SK-N-SH (cell line): ENCODE measurements around the gene PPAT. TPM values are rescaled to one million over a fixed set of nuclear protein-coding genes. Genes with fewer than 3 reads are reported as not detected.

Experiments
- CTCF ChIA-PET: fragments of 300-600, 350-600 bp; formaldehyde crosslinking; extraction: SDS; loops from one replicate; lab custom pipeline; 2021; lab: Yijun Ruan, JAX
- POLR2A ChIA-PET: fragments of 350-600 bp; sonication (Branson Sonifier 250); formaldehyde crosslinking; extraction: SDS; loops from one replicate; lab custom pipeline; 2020; ENCODE audit warnings: antibody characterized with exemption, inconsistent platforms; lab: Yijun Ruan, JAX
- DNase-seq: peaks from one replicate; pipeline ENCODE4 v3.0.0; 2012
- H2AFZ ChIP-seq: fragments of 200-600 bp; sonication (generic); 2 replicates; pipeline ENCODE4 v1.8.1; 2016; ENCODE audit warnings: antibody characterized with exemption, mild to moderate bottlenecking, low read depth
- H3F3A ChIP-seq: fragments of 200-600 bp; sonication (generic); replicated peaks from 2 replicates; pipeline ENCODE3; 2016; ENCODE audit warnings: antibody characterized with exemption, mild to moderate bottlenecking; ENCODE audit not compliant: insufficient read depth
- H3K27ac ChIP-seq, 2 experiments: fragments of 200-500 bp in 1 of 2; fragments of 200-600 bp in 1 of 2; sonication (Bioruptor generic) in 1 of 2; sonication (generic), shearing (Covaris generic) in 1 of 2; 2 replicates each; pipeline versions ENCODE4 v1.5.1 to v1.6.1; 2014 to 2016; ENCODE audit warnings: low read depth in 2 of 2, inconsistent platforms in 1 of 2, low read length in 1 of 2, mild to moderate bottlenecking in 1 of 2, mixed read lengths in 1 of 2
- H3K27me3 ChIP-seq: fragments of 200-600 bp; sonication (generic), shearing (Covaris generic); 2 replicates; pipeline ENCODE4 v1.6.1; 2016; ENCODE audit warnings: mixed run types; ENCODE audit not compliant: insufficient read depth
- H3K36me3 ChIP-seq, 2 experiments: fragments of 200-500 bp in 1 of 2; fragments of 200-600 bp in 1 of 2; sonication (Bioruptor generic) in 1 of 2; sonication (generic) in 1 of 2; replicated peaks in 1 of 2; 2 replicates each; pipeline versions ENCODE3 to v1.5.1; 2014 to 2016; ENCODE audit warnings: low read length in 1 of 2, mild to moderate bottlenecking in 1 of 2; ENCODE audit not compliant: insufficient read depth in 2 of 2, control insufficient read depth in 1 of 2
- H3K4me1 ChIP-seq, 2 experiments: fragments of 200-500 bp in 1 of 2; fragments of 200-600 bp in 1 of 2; sonication (Bioruptor generic) in 1 of 2; sonication (generic), shearing (Covaris generic) in 1 of 2; 2 replicates each; pipeline versions ENCODE4 v1.5.1 to v1.6.1; 2014 to 2016; ENCODE audit warnings: low read depth in 1 of 2, low read length in 1 of 2, mixed run types in 1 of 2; ENCODE audit not compliant: insufficient read depth in 2 of 2, control insufficient read depth in 1 of 2
- H3K4me2 ChIP-seq: fragments of 200-600 bp; sonication (generic), shearing (Covaris generic); 2 replicates; pipeline ENCODE4 v1.6.1; 2017; ENCODE audit warnings: mixed run types
- H3K4me3 ChIP-seq, 2 experiments: fragments of 200-500 bp in 1 of 2; fragments of 200-600 bp in 1 of 2; sonication (Bioruptor generic) in 1 of 2; sonication (generic), shearing (Covaris generic) in 1 of 2; 2 replicates each; pipeline versions ENCODE4 v1.5.1 to v1.8.1; 2014 to 2016; ENCODE audit warnings: low read depth in 2 of 2, inconsistent platforms in 1 of 2, low read length in 1 of 2, mild to moderate bottlenecking in 1 of 2, mixed read lengths in 1 of 2, moderate library complexity in 1 of 2
- H3K79me2 ChIP-seq: fragments of 200-600 bp; sonication (generic); 2 replicates; pipeline ENCODE4 v1.8.1; 2017; ENCODE audit warnings: mild to moderate bottlenecking; ENCODE audit not compliant: insufficient read depth
- H3K9ac ChIP-seq: fragments of 200-600 bp; sonication (generic); 2 replicates; pipeline ENCODE4 v1.6.1; 2017; ENCODE audit warnings: mixed run types
- H3K9me2 ChIP-seq: fragments of 200-600 bp; sonication (generic); 2 replicates; pipeline ENCODE4 v1.6.1; 2017; ENCODE audit warnings: mixed run types
- H3K9me3 ChIP-seq: fragments of 200-600 bp; sonication (generic); 2 replicates; pipeline ENCODE4 v1.6.1; 2017; ENCODE audit warnings: mixed run types, mild to moderate bottlenecking, moderate library complexity
- H4K20me1 ChIP-seq: fragments of 200-600 bp; sonication (generic); 2 replicates; pipeline ENCODE4 v1.6.1; 2017; ENCODE audit warnings: mild to moderate bottlenecking, mixed run types; ENCODE audit not compliant: insufficient read depth
- EZH2phosphoT487 ChIP-seq: fragments of 200-600 bp; sonication (generic); IDR thresholded peaks from 2 replicates; pipeline ENCODE4 v1.6.1; 2017; ENCODE audit warnings: low read depth, mixed run types, mild to moderate bottlenecking, antibody characterized with exemption, moderate library complexity, borderline replicate concordance
- FOXM1 ChIP-seq: IDR thresholded peaks from 2 replicates; pipeline ENCODE4 v1.4.0; 2012; ENCODE audit warnings: low read depth, mild to moderate bottlenecking
- JUND ChIP-seq: IDR thresholded peaks from 2 replicates; pipeline ENCODE4 v1.4.0; 2012
- MEF2A ChIP-seq: IDR thresholded peaks from 2 replicates; pipeline ENCODE4 v1.4.0; 2012; ENCODE audit warnings: low read depth, borderline replicate concordance
- NRF1 ChIP-seq: IDR thresholded peaks from 2 replicates; pipeline ENCODE4 v1.6.1; 2012; ENCODE audit warnings: low read depth, mild to moderate bottlenecking, low read length
- POLR2AphosphoS5 ChIP-seq: IDR thresholded peaks from 2 replicates; pipeline ENCODE4 v1.6.1; 2012; ENCODE audit warnings: low read depth, low read length
- RCOR1 ChIP-seq: fragments of 150-350 bp; IDR thresholded peaks from 2 replicates; pipeline ENCODE4 v1.6.1; 2017; ENCODE audit warnings: antibody characterized with exemption, low read length
- TAF1 ChIP-seq: IDR thresholded peaks from 2 replicates; pipeline ENCODE4 v1.6.1; 2012; ENCODE audit warnings: low read depth, mild to moderate bottlenecking, low read length, moderate library complexity, borderline replicate concordance
- TCF12 ChIP-seq: IDR thresholded peaks from 2 replicates; pipeline ENCODE4 v1.4.0; 2012
- WGBS: methylation state at CpG from one replicate; pipeline ENCODE4 v1.1.6; 2017; ENCODE audit warnings: low lambda C conversion rate; 5-methylcytosine and 5-hydroxymethylcytosine counted together
- polyA plus RNA-seq, 3 experiments: library from polyadenylated mRNA; depleted of rRNA; stranded (reverse); fragments of >200 nt; gene quantifications; 2 replicates each; pipeline ENCODE4 v1.2.3, GENCODE V29; 2012
- TF ChIP-seq, protein P1 (sequence below): fragments of 150-350 bp; IDR thresholded peaks from 2 replicates; pipeline ENCODE4 v1.6.1; 2017; ENCODE audit warnings: antibody characterized with exemption, low read length, low read depth, borderline replicate concordance
- TF ChIP-seq, protein P2 (sequence below): IDR thresholded peaks from 2 replicates; pipeline ENCODE4; 2012
- TF ChIP-seq, protein P3 (sequence below): IDR thresholded peaks from 2 replicates; pipeline ENCODE4 v1.4.0; 2012; ENCODE audit warnings: low read depth, borderline replicate concordance
- TF ChIP-seq, protein P4 (sequence below): IDR thresholded peaks from 2 replicates; pipeline ENCODE4 v1.4.0; 2012; ENCODE audit warnings: low read depth

Gene PPAT
- polyA plus RNA-seq, 1 of the 3 experiments (the other 2 are of a cell fraction): 7.4 TPM

DNA sequence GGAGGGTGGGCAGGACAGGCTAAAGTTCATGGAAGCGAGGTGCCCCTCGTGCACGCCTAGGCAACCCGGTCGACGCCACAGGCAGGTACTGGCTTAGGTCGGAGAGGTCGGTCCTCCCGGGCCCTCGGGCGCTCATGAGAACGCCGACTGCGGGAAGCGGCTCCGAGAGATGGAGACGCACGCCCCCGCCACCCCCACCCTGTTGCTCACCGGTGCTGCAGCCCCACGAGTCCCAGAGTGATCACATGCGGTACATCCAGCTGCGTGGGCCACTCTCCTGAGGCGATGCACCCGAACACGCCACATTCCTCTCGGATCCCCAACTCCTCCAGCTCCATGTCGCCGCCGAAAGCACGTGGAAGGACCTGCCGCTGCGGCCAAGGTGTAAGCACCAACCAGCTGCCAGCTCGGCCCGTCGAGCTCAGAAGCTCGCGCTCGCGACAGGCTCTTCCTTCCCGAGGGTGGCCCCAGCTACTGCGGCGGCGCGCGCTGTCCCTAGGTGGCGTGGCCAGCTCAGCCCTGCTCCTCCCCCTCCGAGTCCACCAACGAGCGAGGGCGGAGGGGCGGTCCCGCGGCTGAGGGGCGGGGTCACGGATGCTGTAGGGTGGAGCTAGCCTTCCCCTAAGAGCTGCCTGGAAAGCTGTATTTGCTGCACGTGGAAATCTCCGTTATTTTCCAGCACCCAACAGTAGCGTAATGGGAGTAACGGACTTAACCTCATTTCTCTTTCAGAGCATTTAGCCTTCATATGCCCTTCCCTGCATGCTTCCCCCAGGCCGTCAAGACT lies at the start of gene PPAT (continued):
- no peak for TF ChIP-seq FOXM1
- TF ChIP-seq, protein P1, sequence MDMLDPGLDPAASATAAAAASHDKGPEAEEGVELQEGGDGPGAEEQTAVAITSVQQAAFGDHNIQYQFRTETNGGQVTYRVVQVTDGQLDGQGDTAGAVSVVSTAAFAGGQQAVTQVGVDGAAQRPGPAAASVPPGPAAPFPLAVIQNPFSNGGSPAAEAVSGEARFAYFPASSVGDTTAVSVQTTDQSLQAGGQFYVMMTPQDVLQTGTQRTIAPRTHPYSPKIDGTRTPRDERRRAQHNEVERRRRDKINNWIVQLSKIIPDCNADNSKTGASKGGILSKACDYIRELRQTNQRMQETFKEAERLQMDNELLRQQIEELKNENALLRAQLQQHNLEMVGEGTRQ: no peak
- TF ChIP-seq TCF12: no peak
- TF ChIP-seq TAF1: peak; percentile 65; the same call in 1 of the 2 replicates
- TF ChIP-seq MEF2A: no peak

DNA sequence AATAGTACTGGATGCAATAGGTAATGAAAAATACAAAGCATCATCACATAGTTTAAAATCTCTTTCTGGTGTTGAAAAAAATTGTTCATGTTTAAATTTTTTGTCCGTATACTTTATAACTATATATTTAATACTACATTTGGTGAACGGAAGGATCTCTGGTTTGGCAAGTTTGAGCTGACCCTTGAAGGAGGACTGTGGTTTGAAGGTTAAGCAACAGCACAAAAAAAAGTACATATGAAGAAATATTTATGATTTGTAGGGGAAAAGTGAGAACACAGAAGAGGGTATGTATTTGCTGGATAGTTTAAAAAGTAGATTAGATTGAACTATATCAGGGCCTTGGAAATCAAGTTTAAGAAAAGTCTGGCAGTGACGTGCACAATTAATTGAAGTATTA lies 45.3 kb upstream of the PPAT start:
- H4K20me1 ChIP-seq: no peaks in the 10 kb centered on the region
- H2AFZ ChIP-seq: no peak overlapping the region
- H3K4me2 ChIP-seq: no peak overlapping the region
- no peaks in the 10 kb centered on the region for H3K9me2 ChIP-seq
- WGBS: 97% methylated on average over 3 of the region's 3 CpGs
- no peaks in the 10 kb centered on the region for H3K4me1 ChIP-seq
- ChIA-PET POLR2A (no interaction called here), CTCF (interaction anchor here (0.6 to 1.1 kb wide), 3 partner anchors 21 to 319 kb away, joined by 3 to 5 read pairs (median 4); no protein-coding TSS in a partner anchor)
- H3K4me3 ChIP-seq: no peak overlapping the region
- H3K79me2 ChIP-seq: peaks cover 3% of the 10 kb centered on the region; the same call in 1 of the 2 replicates
- peaks cover 72 to 93% of the 10 kb centered on the region in 2 experiments for H3K36me3 ChIP-seq
- DNase-seq: no peak
- TF ChIP-seq MEF2A (no peak), TAF1 (no peak), POLR2AphosphoS5 (no peak), FOXM1 (no peak), JUND (no peak), NRF1 (no peak), RCOR1 (no peak)
- TF ChIP-seq, protein P2, sequence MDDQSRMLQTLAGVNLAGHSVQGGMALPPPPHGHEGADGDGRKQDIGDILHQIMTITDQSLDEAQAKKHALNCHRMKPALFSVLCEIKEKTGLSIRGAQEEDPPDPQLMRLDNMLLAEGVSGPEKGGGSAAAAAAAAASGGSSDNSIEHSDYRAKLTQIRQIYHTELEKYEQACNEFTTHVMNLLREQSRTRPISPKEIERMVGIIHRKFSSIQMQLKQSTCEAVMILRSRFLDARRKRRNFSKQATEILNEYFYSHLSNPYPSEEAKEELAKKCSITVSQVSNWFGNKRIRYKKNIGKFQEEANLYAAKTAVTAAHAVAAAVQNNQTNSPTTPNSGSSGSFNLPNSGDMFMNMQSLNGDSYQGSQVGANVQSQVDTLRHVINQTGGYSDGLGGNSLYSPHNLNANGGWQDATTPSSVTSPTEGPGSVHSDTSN: no peak
- TF ChIP-seq, protein P3, sequence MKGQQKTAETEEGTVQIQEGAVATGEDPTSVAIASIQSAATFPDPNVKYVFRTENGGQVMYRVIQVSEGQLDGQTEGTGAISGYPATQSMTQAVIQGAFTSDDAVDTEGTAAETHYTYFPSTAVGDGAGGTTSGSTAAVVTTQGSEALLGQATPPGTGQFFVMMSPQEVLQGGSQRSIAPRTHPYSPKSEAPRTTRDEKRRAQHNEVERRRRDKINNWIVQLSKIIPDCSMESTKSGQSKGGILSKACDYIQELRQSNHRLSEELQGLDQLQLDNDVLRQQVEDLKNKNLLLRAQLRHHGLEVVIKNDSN: no peak
- no peaks in the 10 kb centered on the region for H3K9me3 ChIP-seq
- no peaks in the 10 kb centered on the region for H3K27me3 ChIP-seq
- H3K9ac ChIP-seq: no peak overlapping the region
- H3F3A ChIP-seq: peaks cover 4% of the 10 kb centered on the region
- no peak overlapping the region for H3K27ac ChIP-seq

DNA sequence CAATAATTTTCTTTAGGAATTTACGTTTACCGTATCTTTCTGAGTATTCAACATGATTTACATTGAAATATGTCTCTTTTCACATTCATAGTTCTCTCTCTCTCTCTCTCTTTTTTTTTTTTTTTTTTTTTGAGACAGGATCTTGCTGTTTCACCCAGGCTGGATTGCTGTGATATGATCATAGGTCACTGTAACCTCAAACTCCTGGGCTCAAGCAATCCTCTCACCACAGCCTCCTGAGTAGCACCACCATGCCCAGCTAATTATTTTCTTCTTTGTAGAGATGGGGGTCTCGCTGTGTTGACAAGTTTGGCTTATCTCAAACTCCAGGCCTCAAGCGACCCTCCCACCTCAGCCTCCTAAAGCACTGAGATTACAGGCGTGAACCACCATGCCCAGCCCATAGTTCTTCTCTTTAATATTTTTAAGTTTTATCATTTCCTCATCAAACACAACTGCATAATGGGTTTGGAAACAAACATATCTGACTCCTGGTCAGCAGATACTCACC lies 41.8 kb upstream of the PPAT start:
- Histone ChIP-seq H3K27ac (no peak overlapping the region), H3K4me3 (no peak overlapping the region), H3K79me2 (peaks cover 11% of the 10 kb centered on the region; the same call in 1 of the 2 replicates), H3K4me2 (no peak overlapping the region), H3K27me3 (no peaks in the 10 kb centered on the region), H3K9me3 (no peaks in the 10 kb centered on the region), H3K9me2 (no peaks in the 10 kb centered on the region), H3K36me3 (peaks cover 65 to 92% of the 10 kb centered on the region in 2 experiments), H3K4me1 (no peaks in the 10 kb centered on the region), H4K20me1 (no peaks in the 10 kb centered on the region), H3K9ac (no peak overlapping the region), H2AFZ (no peak overlapping the region), H3F3A (peaks cover 4% of the 10 kb centered on the region)
- WGBS: 94% methylated on average over 5 of the region's 5 CpGs
- POLR2A ChIA-PET: no interaction called here
- CTCF ChIA-PET: no interaction called here
- TF ChIP-seq, protein P2: no peak
- TF ChIP-seq, protein P4, sequence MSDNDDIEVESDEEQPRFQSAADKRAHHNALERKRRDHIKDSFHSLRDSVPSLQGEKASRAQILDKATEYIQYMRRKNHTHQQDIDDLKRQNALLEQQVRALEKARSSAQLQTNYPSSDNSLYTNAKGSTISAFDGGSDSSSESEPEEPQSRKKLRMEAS: no peak
- TF ChIP-seq EZH2phosphoT487 (no peak), POLR2AphosphoS5 (no peak)
- no peak for DNase-seq
